Activated CD8-positive, alpha-beta memory T cell treated with anti-CD3 and anti-CD28 coated beads, Interleukin-2, amount 10 ng/mL, durations not matched to agents 7 days and 5 days (primary cell): Measurements from ENCODE around the gene DENND1B. TPM values are rescaled to one million over a fixed set of nuclear protein-coding genes. Genes with fewer than 3 reads are reported as not detected.

Experiments used
- ATAC-seq: fragments of 150-1000 bp; cut with Tn5 transposase; one replicate; pipeline ENCODE4 v1.10.0; 2021; ENCODE audit warnings: moderate library complexity
- CTCF ChIA-PET: fragments of 350-600 bp; sonication (Branson Sonifier 250); formaldehyde crosslinking; loops from one replicate; lab custom pipeline; 2021; ENCODE audit warnings: antibody characterized with exemption; lab: Charles Lee
- DNase-seq: peaks from one replicate; pipeline ENCODE4 v3.0.0-alpha.2; 2020
- H3K27ac Mint-ChIP-seq: one replicate; pipeline ENCODE4 v1.8.0; 2021; ENCODE audit warnings: mild to moderate bottlenecking, mixed read lengths
- H3K27me3 Mint-ChIP-seq: one replicate; pipeline ENCODE4 v1.8.0; 2021; ENCODE audit warnings: mixed read lengths
- H3K36me3 Mint-ChIP-seq: one replicate; pipeline ENCODE4 v1.8.0; 2021; ENCODE audit warnings: mild to moderate bottlenecking, mixed read lengths
- H3K4me1 Mint-ChIP-seq: one replicate; pipeline ENCODE4 v1.8.0; 2021; ENCODE audit warnings: mixed read lengths
- H3K4me3 Mint-ChIP-seq: one replicate; pipeline ENCODE4 v1.8.0; 2021; ENCODE audit warnings: mild to moderate bottlenecking, moderate library complexity, mixed read lengths
- H3K9me3 Mint-ChIP-seq: one replicate; pipeline ENCODE4 v1.8.0; 2022; ENCODE audit warnings: low read depth, mixed read lengths
- total RNA-seq, 2 experiments: library from RNA; stranded (reverse); gene quantifications; one replicate each; pipeline ENCODE4 v1.2.3, GENCODE V29; 2021

Gene DENND1B
- total RNA-seq, 2 experiments from 2014 or later = 29.5 to 30.3 TPM

DNA sequence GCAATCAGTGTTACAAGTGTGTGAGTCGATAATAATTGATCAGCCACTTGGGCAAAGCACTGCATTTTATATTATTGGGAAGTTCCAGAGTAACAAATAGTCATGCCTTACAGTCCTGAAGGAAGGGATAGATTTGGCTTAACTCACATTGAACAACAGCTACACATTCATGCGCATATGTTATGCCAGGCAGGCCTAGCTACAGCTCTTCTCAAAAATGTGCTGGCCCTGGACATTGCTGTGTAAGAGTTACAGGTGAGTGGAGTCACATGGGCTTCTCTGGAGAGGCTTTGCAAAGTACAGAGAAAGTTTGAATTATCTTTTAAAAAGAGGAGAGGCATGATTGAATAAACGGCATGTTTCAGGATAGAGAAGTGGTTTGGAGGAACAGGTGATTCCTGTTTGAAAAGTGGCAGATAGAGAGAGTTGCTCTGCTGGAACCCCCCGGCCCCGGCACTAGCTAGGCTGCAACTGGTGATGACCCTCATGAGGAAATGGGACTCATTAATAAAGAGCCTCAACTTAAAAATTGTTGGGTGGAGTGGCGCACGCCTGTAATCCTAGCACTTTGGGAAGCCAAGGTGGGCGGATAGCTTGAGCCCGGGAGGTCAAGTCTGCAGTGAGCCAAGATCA lies 306.6 kb downstream of the DENND1B start:
- no peak for ATAC-seq
- H3K4me1 Mint-ChIP-seq = no peaks in the 10 kb centered on the region

DNA sequence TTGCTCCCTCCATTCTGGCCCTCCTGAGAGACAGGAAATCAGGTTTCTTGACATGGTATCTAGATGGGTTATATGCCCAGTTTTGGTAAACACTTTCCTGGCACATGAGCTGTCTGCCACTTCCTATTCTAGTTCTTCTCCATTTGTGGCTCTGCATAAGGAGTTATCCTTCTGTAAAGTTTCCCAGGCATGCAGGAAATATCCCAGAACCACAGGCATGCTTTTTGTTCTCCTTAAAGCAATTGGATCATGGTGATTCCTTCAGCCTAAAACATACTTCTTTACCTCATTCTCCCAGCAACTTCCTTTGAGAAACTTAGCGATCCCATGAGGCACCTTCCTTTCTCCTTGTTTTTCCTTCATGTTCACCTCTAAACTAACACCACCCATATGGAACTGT lies 307.4 kb downstream of the DENND1B start:
- no peak for DNase-seq
- Mint-ChIP-seq H3K9me3 (no peaks in the 10 kb centered on the region), H3K27ac (no peak overlapping the region), H3K27me3 (peaks cover 6% of the 10 kb centered on the region), H3K4me3 (no peak overlapping the region), H3K36me3 (no peaks in the 10 kb centered on the region), H3K4me1 (no peaks in the 10 kb centered on the region)
- CTCF ChIA-PET = no interaction called here
- ATAC-seq = no peak

More for the DNA sequence above, 306.6 kb downstream of the DENND1B start:
- H3K36me3 Mint-ChIP-seq = no peaks in the 10 kb centered on the region
- CTCF ChIA-PET = no interaction called here
- no peak overlapping the region for H3K27ac Mint-ChIP-seq
- H3K4me3 Mint-ChIP-seq = no peak overlapping the region
- H3K9me3 Mint-ChIP-seq = no peaks in the 10 kb centered on the region
- no peak for DNase-seq
- peaks cover 6% of the 10 kb centered on the region for H3K27me3 Mint-ChIP-seq

DNA sequence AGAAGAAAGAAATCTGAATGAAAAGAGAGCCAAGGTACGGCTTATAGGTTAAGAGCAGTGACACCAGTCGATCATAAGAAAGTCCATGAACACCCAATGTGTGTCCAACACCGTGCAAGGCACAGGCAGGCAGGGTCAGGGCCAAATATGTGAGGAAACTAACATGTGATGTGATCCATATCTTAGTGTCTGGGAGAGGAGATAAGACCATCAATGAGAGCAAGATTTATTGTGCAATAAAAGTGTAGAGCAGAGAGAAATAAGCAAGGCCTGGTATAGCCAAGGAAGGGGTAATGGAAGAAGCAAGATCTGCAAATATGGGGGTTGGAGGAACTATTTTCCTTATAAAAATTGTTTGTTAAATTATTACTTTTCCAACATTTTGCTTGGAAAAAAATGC lies 308.5 kb downstream of the DENND1B start:
- CTCF ChIA-PET = no interaction called here
- H3K4me1 Mint-ChIP-seq = no peaks in the 10 kb centered on the region
- H3K27me3 Mint-ChIP-seq = peaks cover 6% of the 10 kb centered on the region
- no peak overlapping the region for H3K4me3 Mint-ChIP-seq
- H3K9me3 Mint-ChIP-seq = no peaks in the 10 kb centered on the region
- DNase-seq (no peak), ATAC-seq (no peak)
- no peak overlapping the region for H3K27ac Mint-ChIP-seq
- no peaks in the 10 kb centered on the region for H3K36me3 Mint-ChIP-seq

DNA sequence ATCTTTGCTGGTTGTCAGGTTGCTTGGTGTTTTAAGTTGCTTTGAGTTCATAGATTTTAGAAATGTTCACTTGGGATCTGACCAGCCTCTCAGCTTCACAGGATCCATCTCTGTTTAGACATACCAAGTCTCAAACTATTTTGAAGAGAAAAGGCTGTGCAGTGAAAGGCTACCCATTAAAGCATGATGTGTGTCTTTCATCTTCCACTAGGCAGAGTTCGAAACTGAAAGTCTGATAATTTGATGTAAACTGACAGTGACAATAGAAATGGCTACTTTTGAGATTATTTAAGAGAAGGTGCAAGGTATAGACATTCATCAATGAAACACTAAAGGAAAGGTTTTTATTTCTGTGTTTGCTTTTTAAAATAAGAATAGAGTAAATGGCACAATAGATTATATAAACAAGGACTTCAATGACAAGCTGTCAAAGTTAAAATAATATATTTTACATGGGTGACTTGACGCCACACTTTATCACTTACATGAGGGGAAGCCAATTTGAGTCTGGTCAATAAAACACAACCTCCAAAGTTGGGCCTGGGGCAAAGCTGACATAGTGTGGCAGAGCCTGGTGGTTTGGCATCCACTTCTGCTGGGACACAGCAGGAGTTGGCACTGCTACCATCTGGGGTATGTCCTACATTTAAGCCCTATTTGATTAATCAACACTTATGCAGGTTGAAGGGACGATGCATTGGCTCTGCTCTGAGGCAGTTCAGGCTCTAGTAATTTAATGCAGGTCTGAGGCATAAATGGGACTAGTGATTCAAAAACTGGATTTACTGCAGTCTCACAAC lies 309.6 kb downstream of the DENND1B start:
- DNase-seq (no peak), ATAC-seq (no peak)
- Mint-ChIP-seq H3K27me3 (peaks cover 6% of the 10 kb centered on the region), H3K4me1 (no peaks in the 10 kb centered on the region), H3K9me3 (no peaks in the 10 kb centered on the region), H3K36me3 (no peaks in the 10 kb centered on the region), H3K27ac (no peak overlapping the region), H3K4me3 (no peak overlapping the region)
- CTCF ChIA-PET = no interaction called here

DNA sequence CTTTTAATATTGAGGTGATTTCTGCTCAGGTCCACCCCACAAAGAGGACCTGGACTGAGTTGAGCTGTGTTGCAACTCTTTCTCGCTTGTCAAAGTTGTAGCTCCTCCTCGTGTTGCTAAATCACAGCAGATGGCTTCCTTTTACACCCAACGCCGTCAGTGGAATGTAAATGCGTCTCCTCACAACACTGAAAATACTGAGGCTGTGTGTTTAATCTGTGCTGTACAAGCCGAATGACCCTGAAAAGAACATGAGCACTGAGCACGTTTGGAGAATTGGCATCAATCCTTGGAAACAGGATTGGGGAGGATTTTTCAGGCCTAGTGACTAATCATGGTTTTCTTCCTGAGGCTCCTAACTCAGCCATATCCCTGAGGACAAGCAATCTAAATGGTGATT lies 311.2 kb downstream of the DENND1B start:
- H3K4me3 Mint-ChIP-seq = no peak overlapping the region
- no peaks in the 10 kb centered on the region for H3K36me3 Mint-ChIP-seq
- H3K27me3 Mint-ChIP-seq = peaks cover 6% of the 10 kb centered on the region
- no peaks in the 10 kb centered on the region for H3K9me3 Mint-ChIP-seq
- H3K4me1 Mint-ChIP-seq = no peaks in the 10 kb centered on the region
- no peak overlapping the region for H3K27ac Mint-ChIP-seq
- ATAC-seq = no peak
- CTCF ChIA-PET = no interaction called here
- DNase-seq = no peak

DNA sequence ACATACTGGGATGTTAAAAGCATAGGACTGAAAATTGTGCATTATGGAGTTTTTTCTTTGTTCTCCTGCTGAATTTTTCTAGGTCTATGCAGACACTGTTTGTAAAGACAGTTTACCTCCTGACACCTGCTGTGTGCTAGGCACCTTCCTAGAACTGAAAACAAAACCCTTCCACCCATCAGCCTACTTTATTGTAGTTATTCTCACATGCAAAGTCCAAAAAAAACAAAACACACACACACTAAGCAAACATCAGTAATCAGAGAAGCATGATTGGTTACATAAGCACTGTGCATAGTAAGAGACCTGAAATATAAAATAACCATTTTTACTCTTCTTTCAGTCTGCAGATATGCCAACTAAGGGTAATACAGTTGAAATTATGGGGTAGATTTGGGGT lies 312.1 kb downstream of the DENND1B start:
- CTCF ChIA-PET = no interaction called here

DNA sequence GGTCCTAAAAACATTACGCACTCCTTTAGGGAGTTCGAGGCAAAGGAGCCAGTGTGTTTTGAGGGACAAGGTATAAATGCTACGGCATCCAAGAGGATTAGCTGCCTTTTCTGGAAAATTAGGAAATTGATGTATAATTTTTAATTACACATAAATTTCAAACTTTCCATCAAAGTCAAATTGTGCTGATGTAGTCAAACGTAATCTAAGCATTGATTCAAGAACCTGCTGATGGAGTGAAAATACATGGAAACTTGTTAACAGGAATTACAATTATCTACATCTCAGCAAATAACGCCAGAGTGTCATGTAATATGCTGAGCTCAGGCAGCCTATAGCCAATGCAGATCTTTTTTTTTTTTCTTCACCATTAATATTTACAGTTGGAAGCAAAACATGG lies 312.7 kb downstream of the DENND1B start:
- Mint-ChIP-seq H3K36me3 (no peaks in the 10 kb centered on the region), H3K4me3 (no peak overlapping the region), H3K4me1 (no peaks in the 10 kb centered on the region), H3K27me3 (peaks cover 8% of the 10 kb centered on the region), H3K9me3 (no peaks in the 10 kb centered on the region), H3K27ac (no peak overlapping the region)
- DNase-seq (no peak), ATAC-seq (no peak)
- CTCF ChIA-PET = interaction anchor here (0.6 to 1.2 kb wide), 2 partner anchors 14 to 550 kb away, joined by 3 read pairs; no protein-coding TSS in a partner anchor

More for the DNA sequence above, 312.1 kb downstream of the DENND1B start:
- ATAC-seq = no peak
- Mint-ChIP-seq H3K27me3 (peaks cover 6% of the 10 kb centered on the region), H3K36me3 (no peaks in the 10 kb centered on the region), H3K4me1 (no peaks in the 10 kb centered on the region), H3K9me3 (no peaks in the 10 kb centered on the region), H3K4me3 (no peak overlapping the region), H3K27ac (no peak overlapping the region)
- no peak for DNase-seq

Other genes with a start within 250 kb of the DENND1B start
- 1 to 10 TPM in 1 of 2 experiments, under 1 TPM in 1; 0.55 to 2.5 TPM for gene C1orf53, start 127.2 kb upstream of the DENND1B start, total RNA-seq
- under 1 TPM in 1 of 2 experiments, not detected in 1; 0.42 TPM for gene LHX9, start 141.9 kb upstream of the DENND1B start, total RNA-seq